H1 (cell line): ENCODE measurements around the gene GMCL1. TPM values are rescaled to one million over a fixed set of nuclear protein-coding genes. Genes with fewer than 3 reads are reported as not detected.

ENCODE experiments used
- EGR1 ChIP-seq: IDR thresholded peaks from 2 replicates; pipeline ENCODE4 v1.6.1; 2011; ENCODE audit warnings: low read depth, low read length, borderline replicate concordance
- HDAC2 ChIP-seq, 2 experiments: fragments of 300-600 bp in 1 of 2; sonication (generic) in 1 of 2; IDR thresholded peaks; 2 replicates each; pipeline ENCODE4 v1.6.1; 2011 to 2012; ENCODE audit warnings: low read depth in 2 of 2, low read length in 2 of 2, mild to moderate bottlenecking in 2 of 2, moderate library complexity in 2 of 2, borderline replicate concordance in 1 of 2, inconsistent platforms in 1 of 2
- KDM4A ChIP-seq: IDR thresholded peaks from one replicate; pipeline ENCODE4 v1.7.1; 2012; ENCODE audit warnings: low read depth, mild to moderate bottlenecking, moderate library complexity, low read length, inconsistent platforms; ENCODE audit not compliant: severe bottlenecking
- MAFK ChIP-seq: IDR thresholded peaks from 2 replicates; pipeline ENCODE4 v1.6.1; 2012; ENCODE audit warnings: low read depth, mild to moderate bottlenecking, improper control_type of control experiment, low read length
- YY1 ChIP-seq: IDR thresholded peaks from 2 replicates; pipeline ENCODE4 v1.6.1; 2011; ENCODE audit warnings: low read depth, mild to moderate bottlenecking, low read length
- polyA plus RNA-seq, 7 experiments: library from polyadenylated mRNA; depleted of rRNA in 3 of 7; stranded (reverse) in 5 of 7; unstranded in 2 of 7; fragments of >200 nt in 5 of 7; fragments of 200-250 nt in 2 of 7; gene quantifications; 1 replicate in 5 of 7; 2 replicates in 1 of 7; 4 replicates in 1 of 7; pipeline versions ENCODE4 v1.2.1 to v1.2.3, GENCODE V29; 2011 to 2013; ENCODE audit warnings: missing spikeins in 2 of 7, mixed read lengths in 2 of 7
- total RNA-seq: library from RNA; stranded (reverse); fragmentation: NEBNext Ultra II Directional; extraction: Animal tissue kit (Norgen Biotek cat#: 25700); gene quantifications from 2 replicates; pipeline ENCODE4 v1.2.1, GENCODE V29; 2021
- TF ChIP-seq, protein P1 (sequence below): IDR thresholded peaks from 2 replicates; pipeline ENCODE4 v1.6.1; 2012; ENCODE audit warnings: inconsistent platforms

Gene GMCL1
- total and polyA plus RNA-seq, 2 of the 8 experiments (the other 6 are each of a cell fraction or from before 2014, with no cell fraction given): 6.5 to 21.9 TPM

DNA sequence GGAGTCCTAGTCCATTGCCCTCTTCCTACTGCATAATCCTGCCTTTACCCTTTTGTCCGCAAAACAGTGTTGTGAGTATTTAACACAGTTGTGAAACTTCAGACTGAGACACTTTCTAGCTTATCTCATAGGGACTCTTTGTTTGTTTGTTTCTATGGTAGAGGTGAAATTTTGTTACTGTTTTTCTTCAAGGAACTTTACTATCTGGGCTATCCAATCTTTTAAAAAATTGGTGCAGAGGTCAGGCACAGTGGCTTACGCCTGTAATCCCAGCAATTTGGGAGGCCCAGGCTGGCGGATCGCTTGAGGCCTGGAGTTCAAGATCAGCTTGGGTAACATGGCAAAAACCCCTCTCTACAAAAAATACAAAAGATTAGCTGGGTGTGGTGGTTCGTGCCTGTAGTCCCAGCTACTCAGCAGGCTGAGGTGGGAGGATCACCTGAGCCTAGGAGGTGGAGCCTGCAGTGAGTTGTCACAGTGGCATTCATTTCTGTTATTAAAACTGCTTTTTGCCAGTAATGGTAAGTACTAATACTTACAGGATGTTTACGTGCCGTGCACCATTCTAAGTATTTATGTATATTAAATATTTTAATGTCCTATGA lies 18.8 kb downstream of the GMCL1 start (continued):
- TF ChIP-seq HDAC2 (IDR thresholded peaks at IDR 0.05; ENCODE audit: borderline replicate concordance in 1 of 2, low read depth in 2 of 2, low read length in 2 of 2) (no peak), MAFK (no peak), KDM4A (no peak), YY1 (no peak), EGR1 (no peak)
- TF ChIP-seq, protein P1, sequence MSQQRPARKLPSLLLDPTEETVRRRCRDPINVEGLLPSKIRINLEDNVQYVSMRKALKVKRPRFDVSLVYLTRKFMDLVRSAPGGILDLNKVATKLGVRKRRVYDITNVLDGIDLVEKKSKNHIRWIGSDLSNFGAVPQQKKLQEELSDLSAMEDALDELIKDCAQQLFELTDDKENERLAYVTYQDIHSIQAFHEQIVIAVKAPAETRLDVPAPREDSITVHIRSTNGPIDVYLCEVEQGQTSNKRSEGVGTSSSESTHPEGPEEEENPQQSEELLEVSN: no peak
- TF ChIP-seq, all 59 proteins: peak for 0
